Measurements from ENCODE around the gene TPBGL.

Gene TPBGL

DNA sequence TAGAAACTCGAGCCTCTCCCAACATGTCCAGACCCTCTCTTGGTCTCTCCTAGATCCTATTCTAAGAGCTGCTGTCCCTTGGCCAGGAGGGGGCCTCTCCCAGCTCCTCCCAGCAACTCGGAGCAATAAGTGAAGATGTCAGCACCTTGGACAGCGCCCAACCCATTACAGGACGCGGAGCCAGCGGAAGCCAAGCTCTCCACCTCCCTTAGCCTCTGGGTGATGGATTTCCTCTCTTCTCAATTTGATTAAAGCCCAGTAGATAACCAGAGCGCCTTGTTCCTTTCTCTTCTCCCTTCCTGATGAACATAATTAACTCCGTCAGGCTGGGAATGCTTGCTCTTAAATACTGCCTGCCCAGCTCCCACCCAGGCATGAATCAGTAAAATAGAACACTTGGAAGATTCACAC, 26.2 kb upstream of the TPBGL start:
- TF ChIP-seq, protein P1, sequence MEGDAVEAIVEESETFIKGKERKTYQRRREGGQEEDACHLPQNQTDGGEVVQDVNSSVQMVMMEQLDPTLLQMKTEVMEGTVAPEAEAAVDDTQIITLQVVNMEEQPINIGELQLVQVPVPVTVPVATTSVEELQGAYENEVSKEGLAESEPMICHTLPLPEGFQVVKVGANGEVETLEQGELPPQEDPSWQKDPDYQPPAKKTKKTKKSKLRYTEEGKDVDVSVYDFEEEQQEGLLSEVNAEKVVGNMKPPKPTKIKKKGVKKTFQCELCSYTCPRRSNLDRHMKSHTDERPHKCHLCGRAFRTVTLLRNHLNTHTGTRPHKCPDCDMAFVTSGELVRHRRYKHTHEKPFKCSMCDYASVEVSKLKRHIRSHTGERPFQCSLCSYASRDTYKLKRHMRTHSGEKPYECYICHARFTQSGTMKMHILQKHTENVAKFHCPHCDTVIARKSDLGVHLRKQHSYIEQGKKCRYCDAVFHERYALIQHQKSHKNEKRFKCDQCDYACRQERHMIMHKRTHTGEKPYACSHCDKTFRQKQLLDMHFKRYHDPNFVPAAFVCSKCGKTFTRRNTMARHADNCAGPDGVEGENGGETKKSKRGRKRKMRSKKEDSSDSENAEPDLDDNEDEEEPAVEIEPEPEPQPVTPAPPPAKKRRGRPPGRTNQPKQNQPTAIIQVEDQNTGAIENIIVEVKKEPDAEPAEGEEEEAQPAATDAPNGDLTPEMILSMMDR (conservative IDR thresholded peaks at IDR 0.05) = peak; percentile 65
- H3K27ac ChIP-seq = peak overlapping the region; percentile 79

GRCh38 chr11:75214843-75215242, 25.7 kb upstream of the TPBGL start:
- TF ChIP-seq, protein P1 (conservative IDR thresholded peaks at IDR 0.05) = no peak
- H3K27ac ChIP-seq = peak overlapping the region; percentile 79

DNA sequence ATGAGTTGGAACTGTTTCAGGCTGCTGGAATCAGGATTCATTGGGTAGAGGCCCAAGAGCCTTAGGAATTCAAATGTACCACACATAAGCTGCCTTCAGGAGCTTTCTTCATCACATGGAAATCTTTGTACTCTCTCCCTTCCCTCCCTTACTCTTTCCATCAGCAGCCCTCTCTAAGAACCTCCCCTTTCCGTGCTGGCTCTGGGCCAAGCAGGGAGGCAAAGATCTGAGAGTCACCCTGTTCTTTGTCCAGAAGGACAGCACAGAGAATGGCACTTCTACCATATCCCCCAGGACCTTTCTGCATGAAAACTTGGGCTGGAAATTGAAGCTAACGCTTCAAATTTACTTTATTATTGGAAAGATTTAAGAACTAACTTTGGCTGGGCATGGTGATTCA, 20.7 kb upstream of the TPBGL start:
- H3K27ac ChIP-seq = no peak overlapping the region
- TF ChIP-seq, protein P1 (conservative IDR thresholded peaks at IDR 0.05) = no peak

GRCh38 chr11:75223954-75224643, 16.5 kb upstream of the TPBGL start:
- TF ChIP-seq, protein P1 (conservative IDR thresholded peaks at IDR 0.05) = no peak
- no peak overlapping the region for H3K27ac ChIP-seq

DNA sequence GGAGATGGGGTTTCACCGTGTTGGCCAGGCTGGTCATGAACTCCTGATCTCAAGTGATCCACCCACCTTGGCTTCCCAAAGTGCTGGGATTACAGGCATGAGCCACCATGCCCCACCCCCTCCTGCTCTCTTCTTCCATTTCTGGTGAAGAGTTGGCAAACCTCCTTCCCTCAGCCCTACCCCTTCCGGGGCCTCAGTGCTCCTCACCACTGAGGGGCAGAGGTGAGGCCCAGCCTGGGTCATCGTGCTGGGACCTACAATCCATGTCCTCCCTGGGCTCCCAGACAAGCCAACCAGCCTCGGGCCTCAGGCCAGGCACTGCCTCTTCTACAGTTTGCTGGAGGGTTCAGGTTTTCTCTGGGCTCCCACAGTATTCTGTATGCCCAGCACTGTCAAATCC, 14.8 kb upstream of the TPBGL start:
- H3K27ac ChIP-seq = no peak overlapping the region
- TF ChIP-seq, protein P1 (conservative IDR thresholded peaks at IDR 0.05) = no peak

- no peak overlapping the region for H3K27ac ChIP-seq
- TF ChIP-seq, protein P1 (conservative IDR thresholded peaks at IDR 0.05) = no peak
Measured at GRCh38 chr11:75229466-75229865, 11.1 kb upstream of the TPBGL start.

DNA sequence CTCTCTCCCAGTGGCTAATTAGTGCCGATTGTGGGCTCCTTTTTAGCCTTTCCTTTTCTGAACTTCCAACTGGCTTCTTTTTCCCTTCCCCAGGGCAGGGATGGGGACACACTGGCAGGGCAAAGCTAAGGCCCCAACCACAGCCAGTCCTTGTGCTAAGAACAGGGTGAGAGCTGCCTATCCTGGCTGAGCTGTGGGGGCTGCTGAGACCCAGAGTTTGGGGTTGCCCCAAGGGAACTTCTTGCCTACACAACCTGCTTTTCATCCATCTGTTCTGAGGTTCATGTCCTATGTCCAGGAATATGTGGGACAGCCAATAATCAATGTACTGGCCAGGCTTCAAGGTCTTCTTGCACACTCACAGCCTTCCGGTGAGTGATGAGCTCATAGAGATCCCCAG, 10.0 kb upstream of the TPBGL start:
- H3K27ac ChIP-seq = no peak overlapping the region
- TF ChIP-seq, protein P1 (conservative IDR thresholded peaks at IDR 0.05) = no peak
